Stimulated activated CD8-positive, alpha-beta memory T cell treated with anti-CD3 and anti-CD28 coated beads, Interleukin-7, amount 100 ng/mL, for 1 hour (primary cell): Measurements from ENCODE around the gene PNPLA2.
A peak's percentile ranks its signal among the peaks of the same experiment; 100 is the strongest.

Source experiments
- DNase-seq, 2 donors: peaks; one replicate each; pipeline ENCODE4 v3.0.0-alpha.2; 2020; ENCODE audit warnings: low read depth in 2 of 2

PNPLA2 gene

DNA sequence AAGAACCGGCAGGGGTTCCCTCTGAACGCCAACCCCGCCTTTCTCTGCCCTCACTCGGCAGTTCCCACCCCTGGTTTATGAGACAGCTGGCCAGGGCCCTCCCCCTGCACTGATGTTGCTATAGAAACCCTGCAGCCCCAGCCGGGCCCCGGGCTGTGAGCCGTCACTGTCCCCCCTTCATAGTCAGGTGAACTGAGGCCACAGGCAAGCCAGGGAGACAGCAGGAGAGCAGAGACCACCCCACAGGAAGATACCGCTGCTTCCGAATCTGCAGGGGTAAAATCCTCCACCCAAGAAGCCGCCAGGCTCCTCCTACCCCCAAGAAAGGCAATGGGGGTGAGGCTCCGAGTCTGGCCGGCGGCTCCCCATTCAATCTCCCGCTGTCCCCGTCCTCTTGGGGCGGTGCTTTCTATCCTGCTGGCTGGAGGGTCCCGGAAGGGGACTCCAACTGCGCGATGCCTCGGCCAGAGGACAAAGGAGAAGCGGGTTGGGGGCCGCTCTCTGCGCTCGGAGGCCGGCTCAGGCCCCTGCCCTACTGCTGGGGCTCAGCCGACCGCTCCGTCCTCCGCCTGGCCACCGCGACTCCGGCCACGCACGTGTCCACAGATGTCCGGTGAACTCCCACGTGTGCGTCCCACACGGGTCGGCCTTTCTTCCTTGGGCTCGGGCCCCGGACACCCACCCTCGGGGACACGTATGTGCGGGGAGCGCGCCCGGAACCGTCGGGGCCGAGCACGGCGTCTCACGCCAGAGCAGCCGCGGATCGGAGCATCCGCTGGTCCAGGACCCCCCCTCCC is 21.2 kb upstream of the PNPLA2 start:
- peak in 1 of 2 donors; percentile 43 for DNase-seq

DNA sequence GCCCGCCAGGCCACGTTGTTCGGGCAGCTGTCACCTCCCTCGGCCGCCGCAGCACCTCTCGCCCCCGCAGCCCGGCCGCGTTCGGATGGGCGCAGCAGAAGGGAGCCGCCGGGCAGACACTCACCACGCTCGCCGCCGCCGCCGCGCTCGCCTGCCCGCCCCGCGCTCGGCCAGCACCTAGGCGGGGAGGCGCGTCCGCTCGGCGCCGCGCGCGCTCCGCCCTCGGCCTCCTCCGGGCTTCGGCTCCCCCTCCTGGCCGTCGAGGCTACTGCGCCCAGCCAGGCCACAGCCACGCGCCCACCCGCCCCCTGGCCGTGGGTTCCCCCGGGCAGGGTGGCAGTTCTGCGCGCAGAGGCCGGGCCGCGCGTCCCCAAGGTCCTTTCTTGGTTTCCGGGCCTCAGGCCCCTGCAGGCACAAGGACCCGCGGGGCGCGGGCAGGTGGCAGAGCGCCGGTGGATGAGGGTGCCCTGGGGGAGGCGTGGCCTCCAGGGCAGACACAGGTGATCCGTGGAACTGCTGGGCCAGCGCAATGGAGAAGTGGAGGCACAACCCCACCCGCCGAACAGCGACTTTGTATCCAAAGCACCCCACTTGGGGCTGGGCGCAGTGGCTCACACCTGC is 20.5 kb upstream of the PNPLA2 start, which contains the start of gene SLC25A22:
Gene SLC25A22, minus strand, starts transcription at position 189 of the 621 bp plus-strand sequence. CDS start 3,275 bp downstream, outside the sequence.
- DNase-seq: peak; percentile 72 to 78

DNA sequence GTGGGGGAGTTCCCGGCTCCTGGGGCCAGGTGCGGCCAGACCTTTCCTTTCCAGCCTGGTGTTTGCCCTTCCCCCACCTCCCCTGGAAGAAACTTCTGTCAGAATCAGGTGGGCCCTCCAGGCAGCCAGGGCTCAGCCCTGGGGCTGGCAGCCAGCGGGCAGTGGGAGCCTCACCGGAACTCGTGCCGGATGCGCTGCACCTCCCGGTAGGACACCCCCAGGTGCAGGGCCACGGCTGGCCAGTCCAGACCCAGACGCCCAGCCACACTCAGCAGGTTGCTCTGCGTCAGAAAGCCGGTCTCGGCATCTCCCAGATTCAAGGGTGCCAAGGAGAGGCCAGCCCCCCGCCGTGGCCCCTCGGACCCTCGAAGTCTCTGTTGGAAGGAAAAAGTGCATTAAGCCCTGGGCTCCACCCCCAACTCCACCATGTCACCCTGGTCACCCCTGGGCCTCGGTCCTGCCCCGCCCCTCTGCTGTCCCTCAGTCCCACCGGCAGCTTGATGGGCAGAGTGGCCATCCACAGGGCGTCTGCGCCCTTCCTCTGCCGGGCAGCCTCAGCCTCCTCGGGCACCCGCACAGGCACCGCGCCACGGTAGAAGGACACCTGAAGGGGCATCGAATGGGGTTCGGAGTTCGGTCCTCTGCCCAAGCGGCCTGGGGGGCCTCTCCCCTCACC is 18.9 kb upstream of the PNPLA2 start:
- no peak for DNase-seq

DNA sequence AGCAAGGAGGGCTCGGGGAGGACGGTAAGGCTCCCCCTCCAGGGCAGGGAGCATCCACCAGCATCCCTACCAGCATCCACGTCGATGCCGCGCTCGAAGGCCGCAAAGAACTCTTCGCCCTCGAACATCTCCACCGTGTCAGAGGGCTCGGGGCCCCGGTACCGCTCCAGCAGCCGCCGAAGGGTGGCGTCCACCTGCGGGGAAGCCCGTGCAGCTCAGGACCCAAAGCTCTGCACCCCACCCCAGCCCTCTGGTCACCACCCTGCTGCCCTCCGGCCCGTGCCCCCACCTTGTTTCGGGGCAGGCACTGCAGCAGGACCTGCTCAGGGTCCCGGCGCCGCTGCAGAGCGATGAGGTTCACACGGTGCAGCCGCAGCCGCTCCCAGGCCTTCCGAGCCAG is 18.2 kb upstream of the PNPLA2 start:
- no peak for DNase-seq

DNA sequence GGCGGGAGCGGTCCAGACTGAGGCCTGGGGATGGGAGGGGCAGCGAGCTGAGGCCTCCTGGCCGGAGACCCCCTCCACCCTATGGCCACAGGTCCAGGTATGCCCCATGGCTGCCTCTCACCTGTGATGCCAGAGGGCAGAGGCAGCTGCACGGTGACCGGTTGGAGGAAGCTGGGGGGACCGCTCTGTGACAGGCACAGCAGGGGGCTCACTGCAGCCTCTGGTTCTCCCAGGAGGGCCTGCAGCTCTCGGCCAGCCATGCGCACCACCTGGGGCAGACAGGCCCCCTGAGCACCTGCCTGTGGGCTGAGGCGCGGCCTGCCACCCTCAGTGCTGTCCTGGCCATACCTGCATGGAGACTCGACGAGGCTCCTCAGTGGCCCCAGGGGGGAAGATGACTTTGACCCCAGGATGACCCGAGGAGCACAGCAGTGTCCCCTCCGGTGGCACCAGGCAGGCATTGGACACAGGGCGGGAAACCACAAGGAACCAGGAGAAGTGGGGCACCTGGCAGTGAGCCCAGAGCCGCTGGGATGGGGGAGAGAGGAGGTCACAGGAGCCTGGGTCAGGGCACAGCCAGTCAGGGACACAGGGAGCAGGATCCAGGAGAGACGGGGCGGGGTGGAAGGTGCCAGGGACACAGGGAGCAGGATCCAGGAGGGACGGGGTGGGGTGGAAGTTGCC is 17.5 kb upstream of the PNPLA2 start:
- DNase-seq: no peak

DNA sequence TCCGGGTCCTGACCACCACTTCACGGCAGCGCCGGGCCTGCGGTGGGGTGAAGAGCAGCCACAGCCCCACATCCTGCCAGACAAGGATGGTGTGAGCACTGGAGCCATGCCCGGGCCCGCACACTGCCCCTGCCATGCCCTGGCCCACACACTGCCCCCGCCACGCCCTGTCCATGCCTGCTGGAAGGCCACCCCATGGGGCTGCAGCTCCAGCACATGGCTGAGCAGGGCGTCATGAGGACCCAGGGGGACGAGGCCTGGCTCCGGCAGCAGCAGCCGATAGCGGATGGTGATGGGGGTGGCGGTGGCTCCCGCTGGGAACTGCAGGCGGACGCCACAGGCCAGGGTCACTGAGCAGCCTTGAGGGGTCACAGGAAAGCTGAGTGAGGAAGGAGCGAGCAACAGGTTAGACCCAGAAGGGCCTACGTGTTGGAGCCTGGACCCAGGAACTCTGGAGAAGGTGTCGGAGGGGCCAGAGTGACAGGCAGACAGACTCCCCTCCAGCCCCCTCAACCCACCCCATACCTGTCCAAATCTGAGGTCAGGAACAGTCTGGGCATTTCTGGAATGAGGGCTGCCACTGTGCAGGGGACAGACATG is 16.6 kb upstream of the PNPLA2 start:
- no peak for DNase-seq

DNA sequence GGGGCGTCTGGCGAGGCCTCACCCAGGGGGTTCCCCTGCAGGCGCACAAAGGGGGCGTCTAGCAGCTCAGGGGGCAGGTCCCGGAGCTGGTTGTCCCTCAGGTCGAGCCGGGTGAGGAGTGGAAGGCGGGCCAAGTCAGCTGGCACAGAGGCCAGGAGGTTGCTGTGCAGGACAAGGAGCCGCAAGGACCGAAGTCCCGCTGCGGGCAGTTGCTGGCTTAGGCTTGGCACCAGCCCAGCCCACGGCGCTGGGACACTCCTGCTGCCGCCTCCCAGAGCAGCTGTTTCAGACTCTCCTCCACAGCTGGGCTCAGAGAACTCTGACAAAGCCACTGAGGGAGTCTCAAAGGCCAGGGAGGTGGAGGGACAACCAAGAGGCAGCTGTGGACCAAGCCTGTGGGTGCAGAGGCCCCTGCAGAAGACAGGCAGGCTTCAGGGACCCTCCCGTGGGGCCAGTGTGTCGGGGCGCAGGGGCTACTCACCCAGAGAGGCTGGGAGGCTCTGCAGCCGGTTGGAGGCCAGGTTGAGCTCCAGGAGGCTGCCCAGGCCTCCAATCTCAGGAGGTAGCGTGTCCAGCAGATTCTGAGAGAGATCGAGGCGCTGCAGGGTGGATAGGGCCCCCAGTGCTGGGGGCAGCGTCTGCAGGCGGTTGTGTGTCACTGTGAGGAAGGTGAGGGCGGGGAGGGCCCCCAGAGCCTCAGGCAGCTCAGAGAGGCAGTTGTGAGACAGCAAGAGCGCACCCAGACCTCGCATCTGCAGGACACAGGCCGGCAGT is 15.8 kb upstream of the PNPLA2 start:
- DNase-seq: no peak

DNA sequence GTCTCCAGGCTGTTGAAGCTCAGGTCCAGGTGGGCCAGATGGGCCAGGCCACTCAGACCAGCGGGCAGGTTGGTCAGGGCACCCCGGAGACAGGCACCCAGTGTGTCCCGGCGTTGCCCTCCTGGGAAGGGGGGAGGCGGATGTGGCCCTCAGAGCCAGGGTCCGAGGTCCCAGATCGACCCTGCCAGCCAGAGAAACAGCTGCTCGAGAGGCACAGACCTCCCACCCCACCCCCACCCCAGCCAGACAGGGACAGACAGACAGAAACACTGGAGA is 15.3 kb upstream of the PNPLA2 start:
- DNase-seq: no peak

DNA sequence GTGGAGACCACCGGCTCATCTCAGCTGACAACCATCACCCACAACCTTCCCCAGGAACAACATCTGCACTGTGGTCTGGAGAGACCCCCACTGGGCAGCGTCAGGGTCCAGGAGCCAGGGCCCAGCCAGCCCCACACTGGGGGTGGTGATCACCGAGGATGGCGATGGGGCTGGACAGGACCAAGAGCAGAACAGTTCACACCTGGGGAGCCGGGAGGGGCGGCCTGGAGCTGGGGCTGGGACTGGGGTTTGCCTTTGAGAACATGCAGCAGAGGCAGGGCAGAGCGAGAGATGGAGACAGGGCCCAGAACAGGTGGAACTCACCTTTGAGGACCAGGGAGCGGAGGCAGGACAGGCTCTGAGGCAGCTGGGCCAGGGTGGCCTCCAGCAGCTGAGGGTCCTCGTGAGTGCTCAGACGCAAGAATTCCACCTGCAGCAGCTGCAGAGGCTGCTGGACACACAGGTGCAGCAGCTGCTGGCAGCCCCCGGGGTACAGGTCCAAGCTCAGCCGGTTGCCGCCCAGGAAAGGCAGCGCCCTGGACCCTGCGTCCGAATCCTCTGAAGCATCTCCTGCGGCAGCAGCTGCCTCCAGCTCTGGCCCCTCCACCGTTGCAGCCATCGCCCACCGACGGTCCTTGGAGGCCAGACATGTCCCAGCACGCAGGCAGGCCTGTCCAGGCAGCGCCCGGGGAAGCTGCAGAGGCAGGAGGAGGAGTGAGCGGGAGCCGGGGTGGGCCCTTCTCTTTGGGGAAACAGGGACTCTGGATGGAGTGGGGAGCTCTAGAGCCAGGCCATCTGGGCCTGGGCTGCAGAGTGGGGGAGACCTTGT is 14.7 kb upstream of the PNPLA2 start:
- DNase-seq: no peak

DNA sequence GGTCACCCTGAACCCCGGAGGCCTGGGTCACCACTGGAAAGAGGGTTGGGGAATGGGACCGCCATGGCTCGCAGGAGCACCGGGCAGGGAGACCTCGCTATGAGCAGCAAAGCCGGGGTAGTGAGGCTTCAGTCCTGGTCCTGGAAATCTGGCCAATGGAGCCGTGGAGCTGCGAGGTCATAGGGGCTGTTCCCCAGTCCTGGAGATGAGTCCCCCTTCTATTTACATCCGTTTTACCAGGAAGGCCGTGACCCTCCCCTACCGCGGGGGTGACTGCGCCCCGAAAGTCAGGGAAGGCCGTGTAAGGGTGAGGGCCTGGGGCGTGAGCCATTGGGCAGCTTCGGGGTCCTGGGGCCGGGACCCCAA is 14.1 kb upstream of the PNPLA2 start:
- DNase-seq: no peak

DNA sequence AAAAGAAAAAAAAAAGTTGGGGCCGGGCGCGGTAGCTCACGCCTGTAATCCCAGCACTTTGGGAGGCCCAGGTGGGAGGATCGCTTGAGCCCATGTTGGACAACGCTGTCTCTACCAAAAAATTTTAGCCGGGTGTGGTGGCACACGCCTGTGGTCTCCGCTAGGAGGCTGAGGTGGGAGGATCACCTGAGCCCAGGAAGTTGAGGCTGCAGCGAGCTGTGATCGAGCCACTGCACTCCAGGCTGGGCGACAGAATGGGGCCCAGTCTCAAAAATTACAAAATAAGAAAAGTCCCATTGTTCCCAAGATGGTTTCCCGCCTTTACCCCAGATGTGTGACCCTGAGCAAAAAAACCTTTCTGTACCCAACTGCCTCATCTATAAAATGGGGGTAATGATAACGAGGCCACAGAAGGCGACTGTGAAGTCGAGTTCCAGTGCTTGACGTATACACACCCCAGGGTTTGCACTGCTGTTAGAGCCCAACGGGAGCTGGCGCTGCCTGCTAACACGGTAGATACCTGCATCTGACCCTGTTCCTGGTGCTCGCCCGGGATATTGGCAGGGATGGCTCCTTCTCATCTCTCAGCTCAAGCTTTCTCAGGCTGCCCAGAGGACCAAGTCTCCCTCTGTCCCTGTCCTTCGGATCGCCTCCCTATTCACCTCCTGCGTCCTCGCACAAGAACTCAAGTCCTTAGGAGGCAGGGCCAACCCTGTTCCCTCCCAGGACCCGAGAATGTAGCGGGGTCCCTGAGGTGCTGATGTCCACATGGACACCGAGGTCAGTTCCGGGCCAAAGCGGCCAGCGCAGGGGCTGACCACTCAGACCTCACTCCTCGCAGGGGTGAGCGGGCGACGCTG is 10.1 kb upstream of the PNPLA2 start:
- DNase-seq: no peak

DNA sequence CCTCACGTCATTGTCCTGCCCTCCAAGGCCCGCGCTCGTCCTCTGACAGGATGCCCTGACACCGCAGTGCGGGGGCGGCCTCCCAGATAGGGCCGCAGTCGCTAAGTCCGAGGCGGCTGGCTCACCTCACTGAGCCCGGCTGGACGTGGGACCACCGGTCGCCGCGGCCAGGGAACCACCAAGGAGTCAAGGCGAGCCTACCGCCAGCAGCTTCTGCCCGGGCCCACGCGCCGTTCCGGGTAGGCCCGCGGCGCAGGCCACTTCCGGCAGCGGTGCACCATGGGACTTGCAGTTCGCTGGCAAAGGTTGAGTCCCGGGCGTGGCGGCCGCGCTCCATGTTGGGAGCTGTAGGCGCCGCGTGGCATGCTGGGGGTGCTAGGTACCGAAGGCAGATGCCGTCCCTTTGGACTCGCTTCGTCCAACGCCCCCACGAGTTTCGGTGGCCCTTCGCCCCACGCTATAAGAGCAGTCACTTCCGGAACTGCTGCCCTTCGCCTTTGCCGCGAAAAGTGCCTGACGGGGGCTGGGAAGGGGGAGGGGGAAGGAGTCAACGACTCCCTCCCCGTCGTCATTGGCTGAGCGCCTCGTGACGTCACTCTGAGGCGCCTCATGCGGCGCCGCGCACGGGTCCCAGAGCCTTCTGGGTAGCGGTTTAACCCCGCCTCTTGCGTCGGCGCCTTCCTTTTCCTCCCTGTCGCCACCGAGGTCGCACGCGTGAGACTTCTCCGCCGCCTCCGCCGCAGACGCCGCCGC is 9.3 kb upstream of the PNPLA2 start, which contains the start of gene RPLP2:
Gene RPLP2, plus strand, starts transcription at position 681 of the 753 bp plus-strand sequence. CDS start 268 bp downstream, outside the sequence.
- DNase-seq: peak; percentile 95 to 97

DNA sequence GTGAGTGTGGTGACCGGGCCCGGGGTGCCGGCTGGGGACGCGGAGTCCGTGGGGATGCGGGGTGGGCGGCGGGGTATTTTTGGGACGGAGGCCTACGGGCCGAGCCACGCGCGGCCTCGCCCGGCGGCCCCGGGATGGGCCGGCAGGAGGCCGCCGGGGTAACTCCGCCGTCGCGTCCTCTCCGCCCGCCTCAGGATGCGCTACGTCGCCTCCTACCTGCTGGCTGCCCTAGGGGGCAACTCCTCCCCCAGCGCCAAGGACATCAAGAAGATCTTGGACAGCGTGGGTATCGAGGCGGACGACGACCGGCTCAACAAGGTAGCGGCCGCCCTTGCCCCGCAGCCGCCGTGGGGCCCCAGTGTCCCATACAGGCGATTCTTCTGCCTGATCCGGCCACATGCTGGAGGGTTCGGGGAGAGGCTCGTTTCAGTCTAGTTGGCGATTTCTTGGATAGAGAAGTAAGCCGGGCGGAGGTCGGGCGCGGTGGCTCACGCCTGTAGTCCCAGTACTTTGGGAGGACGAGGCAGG is 8.6 kb upstream of the PNPLA2 start:
- no peak for DNase-seq

DNA sequence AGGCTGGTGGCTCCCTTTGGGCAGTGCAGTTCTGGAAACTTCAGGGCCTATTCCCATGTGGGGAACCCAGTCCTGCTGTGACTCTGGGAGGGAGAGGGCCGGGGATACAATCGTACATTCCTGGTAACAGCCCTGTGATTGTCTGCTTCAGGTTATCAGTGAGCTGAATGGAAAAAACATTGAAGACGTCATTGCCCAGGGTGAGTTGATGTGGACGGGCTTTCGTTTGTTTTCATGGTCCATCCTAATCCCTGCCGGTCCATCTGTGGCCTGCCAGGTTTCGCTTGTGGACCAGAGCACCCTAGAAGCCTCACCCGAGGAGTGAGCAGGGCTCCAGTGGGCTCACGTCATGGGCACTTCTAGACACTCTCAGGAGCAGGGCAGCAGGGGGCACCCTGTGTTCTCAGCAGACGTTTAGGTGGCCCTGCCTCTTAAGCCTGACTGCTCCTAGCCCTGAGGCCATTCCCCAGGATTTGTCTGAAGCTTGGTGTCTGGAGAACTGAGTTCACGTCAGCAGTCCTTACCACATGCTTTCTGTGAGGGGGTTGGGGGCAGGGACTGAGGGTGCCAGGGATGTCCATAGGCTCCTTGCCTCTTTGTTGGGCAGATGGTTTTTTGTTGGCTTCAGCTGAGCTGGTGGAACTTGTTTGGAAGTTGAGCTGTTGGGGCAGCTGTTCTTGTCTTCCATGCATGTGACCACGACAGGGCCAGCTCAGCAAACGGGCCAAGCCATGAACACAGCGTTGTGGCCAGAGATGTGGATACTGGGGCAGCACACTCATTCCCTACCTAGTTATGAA is 7.1 kb upstream of the PNPLA2 start:
- no peak for DNase-seq

DNA sequence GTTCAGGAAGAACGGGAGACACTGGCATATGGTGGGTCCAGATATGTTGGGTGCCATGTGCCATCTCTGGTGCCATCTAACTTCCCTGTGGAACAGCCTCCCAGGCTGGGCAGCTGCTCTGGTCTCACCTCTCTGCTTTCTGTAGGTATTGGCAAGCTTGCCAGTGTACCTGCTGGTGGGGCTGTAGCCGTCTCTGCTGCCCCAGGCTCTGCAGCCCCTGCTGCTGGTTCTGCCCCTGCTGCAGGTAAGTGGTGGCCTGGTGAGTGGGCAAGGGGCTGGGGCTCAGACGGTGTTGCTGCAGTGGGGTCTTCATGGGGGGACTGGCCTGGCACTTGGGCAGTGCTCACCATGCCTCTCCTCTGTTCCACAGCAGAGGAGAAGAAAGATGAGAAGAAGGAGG is 6.3 kb upstream of the PNPLA2 start:
- DNase-seq: no peak

DNA sequence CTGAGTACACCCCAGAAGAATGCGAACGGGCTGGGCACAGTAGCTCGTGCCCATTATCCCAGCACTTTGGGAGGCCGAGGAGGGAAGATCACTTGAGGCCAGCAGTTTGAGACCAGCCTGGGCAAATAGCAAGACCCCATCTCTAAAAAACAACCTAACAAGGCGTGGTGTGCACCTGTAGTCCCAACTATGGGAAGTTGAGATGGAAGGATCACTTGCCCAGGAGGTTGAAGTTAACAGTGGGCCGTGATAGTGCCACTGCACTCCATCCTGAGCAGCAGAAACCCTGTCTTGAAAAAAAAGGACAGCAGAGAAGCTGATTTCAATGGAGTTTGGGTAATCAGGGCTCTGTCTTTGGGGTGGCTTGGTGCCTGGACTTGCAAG is 5.7 kb upstream of the PNPLA2 start:
- no peak for DNase-seq

DNA sequence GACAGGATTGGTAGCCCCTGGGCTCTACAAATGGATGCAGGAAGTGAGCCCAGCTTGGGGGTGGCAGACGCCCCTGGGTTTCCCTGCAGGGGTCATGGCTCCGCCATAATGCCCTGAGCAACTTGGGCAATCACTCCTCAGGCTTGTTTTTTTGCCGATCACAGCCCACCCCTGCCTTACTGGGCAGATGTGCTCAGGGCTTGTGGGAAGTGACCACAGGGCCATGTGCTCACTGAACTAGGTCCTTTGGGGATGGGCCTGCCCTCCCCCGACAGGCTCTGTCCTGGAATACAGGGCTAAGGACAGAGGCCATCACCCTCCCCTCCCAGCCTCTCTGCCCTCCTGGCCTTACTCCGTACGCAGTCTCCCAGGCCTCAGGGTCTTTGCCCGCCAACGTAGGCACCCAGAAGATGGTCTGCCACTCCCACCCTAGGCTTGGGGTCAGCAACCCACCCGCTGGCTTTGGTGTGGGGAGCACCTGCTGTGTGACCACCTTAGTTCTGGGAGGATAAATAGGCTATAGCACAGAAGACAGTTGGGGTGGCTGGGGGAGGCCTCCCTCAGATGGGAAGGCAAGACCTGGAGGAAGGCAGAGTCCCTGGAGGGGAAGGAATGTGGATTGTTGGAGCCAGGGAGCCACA is 5.1 kb upstream of the PNPLA2 start:
- DNase-seq: no peak
